ENCODE results near the gene ATF6. TPM values are rescaled to one million over a fixed set of nuclear protein-coding genes. Genes with fewer than 3 reads are reported as not detected.
"Not testable (repeated sequence)": the region's sequence is repeated elsewhere in the genome, so short reads cannot be mapped to it uniquely, and the experiment has no call there.

Gene ATF6
- total RNA-seq, 1 donor from 2014 or later: 23.6 TPM

DNA sequence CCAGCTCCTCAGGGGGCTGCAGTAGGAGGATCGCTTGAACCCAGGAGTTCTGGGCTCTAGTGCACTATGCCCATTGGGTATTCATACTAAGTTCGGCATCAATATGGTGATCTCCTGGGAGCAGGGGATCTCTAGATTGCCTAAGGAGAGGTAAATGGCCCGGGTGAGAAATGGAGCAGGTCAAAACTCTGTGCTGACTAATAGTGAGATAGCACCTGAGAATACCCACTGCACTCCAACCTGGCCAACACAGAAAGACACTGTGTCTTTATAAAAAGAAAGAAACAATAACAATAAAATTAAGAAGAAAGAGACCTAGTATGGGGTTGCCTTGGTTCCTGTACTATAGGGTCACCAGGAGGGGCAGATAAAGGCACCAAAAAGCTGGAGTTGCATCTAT lies 30.3 kb upstream of the ATF6 start:
- no peak for DNase-seq (ENCODE audit: low spot score)

DNA sequence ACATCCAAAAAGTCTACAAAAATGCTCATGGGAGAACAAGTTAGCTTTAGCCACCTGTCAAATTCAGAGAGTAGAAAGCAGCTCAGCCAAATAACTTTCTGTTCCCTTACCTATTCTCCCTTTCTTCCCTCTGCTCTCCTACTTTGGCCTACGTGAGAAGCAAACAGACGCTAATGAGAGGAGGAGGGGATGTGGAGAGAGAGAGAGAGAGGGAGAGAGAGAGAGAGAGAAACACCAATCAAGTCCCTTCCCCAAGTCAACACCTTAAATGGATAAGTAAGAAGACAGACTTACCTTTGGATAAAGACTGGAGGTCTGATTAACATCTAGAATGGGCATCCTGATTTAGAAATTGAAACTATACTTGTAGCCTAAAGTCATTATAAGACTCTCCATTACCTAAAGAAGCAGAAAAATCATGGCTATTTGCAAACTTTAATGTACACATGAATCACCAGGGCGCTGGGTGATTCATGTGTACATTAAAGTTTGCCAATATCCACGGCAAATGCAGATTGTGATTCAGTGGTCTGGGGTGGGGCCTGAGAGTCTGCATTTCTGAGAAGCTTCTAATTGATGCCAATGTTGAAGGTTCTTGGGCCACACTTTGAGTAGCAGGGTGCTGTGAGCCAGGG lies 29.7 kb upstream of the ATF6 start:
- no peak for DNase-seq (ENCODE audit: low spot score)

DNA sequence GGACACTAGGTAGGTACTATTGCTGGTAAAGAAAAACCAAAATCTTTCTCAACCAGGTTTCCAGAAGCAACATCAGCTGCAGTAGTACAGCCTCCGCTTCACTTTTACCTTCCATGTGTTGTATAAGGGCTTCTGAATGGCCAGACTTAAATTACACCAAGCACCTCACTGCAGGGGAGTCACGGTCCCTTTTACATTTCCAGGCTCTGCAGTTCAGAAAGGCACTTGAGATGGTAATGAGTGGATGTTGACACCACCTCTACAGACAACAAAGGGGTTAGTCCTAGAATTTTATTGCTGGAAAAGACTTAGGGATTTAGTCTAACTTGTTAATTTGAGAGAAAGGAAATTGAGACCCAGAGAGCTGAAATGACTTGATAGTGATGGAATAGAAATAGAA lies 28.5 kb upstream of the ATF6 start:
- DNase-seq (ENCODE audit: low spot score): no peak

DNA sequence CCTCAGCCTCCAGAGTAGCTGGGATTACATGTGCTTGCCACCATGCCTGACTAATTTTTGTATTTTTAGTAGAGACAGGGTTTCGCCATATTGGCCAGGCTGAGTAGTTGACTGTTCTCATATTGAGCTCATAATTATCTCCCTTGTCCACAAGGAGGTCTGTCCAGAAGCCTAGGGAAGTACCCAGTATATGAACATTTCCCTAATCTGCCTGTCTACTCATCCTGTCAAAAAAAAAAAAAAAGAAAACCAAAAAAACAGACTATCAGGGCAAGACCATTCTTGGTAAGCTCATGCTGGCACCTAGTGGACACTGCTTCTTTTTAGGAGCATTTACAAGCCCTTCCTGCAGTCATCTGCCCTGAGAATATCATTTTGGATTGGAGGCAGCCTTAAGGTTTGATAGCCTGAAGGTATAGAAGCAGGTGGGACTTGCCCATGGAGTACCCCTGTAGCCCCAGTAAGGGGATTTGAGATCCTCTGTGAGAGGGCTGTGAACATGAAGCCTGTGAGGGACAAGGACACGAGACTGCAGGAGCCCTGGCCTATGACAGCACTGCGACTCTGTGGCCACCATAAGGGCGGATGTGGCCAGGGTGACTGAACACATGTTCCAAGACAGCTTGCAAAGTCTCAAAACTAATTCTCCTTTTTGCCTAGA lies 27.4 kb upstream of the ATF6 start:
- peak; percentile 46 for DNase-seq (ENCODE audit: low spot score)

DNA sequence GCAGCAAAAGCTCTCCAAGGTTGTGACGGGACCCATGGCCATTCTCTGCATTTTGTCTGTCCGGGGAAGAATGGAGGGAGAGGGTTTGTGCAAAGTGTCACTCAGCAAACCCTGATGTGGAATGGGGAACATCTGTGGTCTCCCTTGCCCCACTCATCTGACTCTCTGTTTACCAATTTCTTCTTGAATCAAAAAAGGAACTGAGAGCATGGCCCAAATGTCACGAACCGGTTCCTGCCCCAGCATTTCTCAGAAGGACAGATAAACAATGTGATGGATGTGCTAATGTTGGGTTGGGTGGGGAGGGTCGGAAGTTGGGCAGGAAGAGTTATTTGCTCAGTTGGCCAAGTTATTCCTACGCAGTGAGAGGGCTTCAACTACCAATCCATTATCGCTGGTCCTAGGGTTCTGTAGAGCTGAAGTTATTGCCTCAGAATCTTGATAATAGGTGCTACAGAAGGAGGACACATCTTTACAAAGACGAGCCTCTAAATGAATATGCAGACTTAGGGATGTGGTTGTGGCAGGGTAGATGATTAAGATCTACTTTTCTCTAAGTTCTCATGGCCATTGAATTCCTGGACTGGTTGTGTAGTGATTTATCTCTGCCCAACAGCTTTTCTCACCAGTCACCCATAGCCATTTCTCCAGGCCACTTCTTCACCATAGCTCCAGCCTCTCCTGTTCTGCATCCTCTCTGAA lies 26.1 kb upstream of the ATF6 start:
- peak; percentile 26 for DNase-seq (ENCODE audit: low spot score)

DNA sequence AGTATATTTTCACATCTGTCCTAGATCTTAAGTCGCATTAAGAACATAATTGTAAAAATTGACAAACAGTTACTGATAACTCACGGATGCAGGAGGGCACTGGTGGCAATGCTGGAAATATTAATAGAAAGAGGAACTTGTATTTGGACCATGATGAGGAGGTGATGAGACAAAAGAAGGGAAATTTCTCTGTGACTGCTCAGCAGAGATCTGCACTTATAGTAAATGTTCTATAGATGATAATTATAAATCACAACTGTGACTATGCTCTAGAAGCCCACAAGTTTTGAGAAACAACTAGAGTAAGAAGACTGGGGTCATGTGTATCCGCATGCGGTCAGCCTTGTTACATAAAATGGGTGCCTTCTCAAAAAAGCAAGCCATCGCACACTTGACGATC lies 25.2 kb upstream of the ATF6 start:
- DNase-seq (ENCODE audit: low spot score): no peak

DNA sequence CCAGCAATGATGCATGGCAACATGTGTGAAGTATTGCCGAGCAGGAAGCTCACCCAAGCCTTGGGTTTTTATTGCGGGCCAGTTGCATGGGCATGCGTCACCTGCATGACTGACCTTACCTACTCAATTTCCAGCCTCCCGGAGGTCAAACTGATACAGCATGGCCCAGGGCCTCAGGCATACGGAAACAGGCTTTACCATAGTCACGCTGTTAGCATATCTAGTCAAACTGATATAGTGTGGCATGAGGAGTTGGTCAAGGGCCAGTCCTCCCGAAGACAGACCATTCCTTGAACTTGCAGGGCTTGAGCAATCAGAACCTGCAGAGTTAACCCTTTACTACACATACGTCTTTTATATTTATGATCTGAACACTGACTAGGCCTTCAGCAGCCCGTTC lies 22.9 kb upstream of the ATF6 start:
- no peak for DNase-seq (ENCODE audit: low spot score)

DNA sequence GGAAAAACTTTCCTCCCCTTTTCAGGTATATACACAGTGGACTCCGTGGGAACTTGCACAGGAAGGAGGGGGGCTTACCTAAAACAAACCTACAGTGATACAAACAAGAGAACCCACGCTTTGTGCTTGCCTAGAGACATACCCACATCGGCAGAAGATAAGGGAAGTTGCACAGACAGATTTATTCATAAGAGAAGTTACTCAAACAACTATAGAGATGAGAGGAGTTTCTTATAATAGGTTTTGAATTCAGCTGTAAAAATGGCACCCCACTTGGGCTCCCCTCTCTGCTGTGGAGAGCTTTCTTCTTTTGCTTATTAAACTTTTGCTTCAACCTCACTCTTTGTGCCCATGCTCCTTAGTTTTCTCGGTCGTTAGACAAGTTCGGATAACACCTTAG lies 18.3 kb upstream of the ATF6 start:
- no peak for DNase-seq (ENCODE audit: low spot score)

DNA sequence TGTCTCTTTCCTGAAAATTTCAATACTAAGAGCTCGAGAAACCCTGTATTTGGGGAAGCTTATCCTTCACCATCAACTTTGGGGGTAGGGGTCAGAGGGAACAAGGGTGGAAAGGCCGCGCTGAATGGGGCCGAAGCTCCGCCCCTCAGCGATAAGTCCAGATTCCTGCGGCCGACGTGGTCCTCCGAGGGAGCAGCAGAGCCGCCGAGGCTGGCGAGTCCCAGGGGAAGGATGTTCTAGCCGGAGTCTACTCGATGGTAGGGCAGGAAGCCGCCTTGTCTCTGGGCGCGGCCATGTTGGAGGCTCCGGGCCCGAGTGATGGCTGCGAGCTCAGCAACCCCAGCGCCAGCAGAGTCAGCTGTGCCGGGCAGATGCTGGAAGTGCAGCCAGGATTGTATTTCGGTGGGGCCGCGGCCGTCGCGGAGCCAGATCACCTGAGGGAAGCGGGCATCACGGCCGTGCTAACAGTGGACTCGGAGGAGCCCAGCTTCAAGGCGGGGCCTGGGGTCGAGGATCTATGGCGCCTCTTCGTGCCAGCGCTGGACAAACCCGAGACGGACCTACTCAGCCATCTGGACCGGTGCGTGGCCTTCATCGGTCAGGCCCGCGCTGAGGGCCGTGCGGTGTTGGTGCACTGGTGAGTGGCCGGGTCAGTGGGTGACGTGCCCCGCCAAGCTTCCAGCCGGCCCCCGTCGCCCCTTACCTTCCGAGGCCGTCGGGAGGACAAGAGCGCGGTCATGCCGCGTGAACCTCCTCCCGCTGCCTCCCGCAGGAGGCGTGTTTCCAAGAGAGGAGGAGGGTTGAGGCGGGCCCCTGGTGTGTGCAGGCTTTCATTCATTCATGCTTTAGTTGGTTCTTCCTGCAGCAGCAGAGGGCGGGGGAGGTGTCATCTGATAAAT lies 16.4 kb upstream of the ATF6 start, which contains the start of gene DUSP12:
DUSP12 (plus strand) TSS at position 278 of the 899 bp plus-strand sequence; CDS start at position 294, 16 bp downstream.
- DNase-seq (ENCODE audit: low spot score): peak; percentile 94

DNA sequence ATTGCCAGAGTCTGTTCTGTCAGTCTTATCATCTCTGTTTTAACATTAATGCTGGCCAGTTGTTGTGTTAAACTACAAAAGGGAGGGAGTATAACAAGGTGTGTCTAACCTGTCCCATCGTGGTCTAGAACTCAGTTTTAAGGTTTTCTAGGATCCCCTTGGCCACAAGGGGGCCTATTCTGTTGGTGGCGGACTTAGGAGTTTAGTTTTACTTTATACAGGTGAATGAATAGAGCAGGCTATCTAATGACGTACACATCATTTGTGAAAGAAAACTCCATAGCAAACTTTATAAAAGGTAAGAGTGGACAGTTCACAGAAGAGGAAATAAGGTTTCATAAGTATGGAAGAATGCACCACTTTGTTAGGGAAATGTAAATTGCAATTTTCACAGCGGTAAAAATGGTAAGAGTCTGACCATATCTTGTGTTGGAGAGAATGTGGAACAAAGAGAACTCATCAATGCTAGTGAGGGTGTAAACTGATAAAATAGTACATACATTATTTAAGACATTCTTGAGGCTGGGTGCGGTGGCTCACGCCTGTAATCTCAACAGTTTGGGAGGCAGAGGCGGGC lies 2.5 kb upstream of the ATF6 start:
- no peak for DNase-seq (ENCODE audit: low spot score)

DNA sequence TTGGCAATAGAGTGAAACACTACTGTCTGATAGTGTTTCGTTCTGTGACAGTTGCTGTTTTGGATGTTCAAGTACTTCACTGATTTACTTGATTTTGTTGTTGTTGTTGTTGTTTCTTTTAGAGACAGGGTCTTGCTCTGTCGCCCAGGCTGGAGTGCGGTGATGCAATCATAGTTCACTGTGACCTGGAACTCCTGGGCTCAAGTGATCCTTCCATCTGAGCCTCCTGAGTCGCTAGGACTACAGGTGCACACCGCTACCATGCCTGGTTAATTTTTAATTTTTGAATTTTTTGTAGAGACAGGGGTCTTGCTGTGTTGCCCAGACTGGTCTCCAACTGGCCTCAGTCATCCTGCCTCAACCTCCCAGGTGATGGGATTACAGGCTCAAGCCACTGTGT lies 2.3 kb downstream of the ATF6 start:
- DNase-seq (ENCODE audit: low spot score): no peak

DNA sequence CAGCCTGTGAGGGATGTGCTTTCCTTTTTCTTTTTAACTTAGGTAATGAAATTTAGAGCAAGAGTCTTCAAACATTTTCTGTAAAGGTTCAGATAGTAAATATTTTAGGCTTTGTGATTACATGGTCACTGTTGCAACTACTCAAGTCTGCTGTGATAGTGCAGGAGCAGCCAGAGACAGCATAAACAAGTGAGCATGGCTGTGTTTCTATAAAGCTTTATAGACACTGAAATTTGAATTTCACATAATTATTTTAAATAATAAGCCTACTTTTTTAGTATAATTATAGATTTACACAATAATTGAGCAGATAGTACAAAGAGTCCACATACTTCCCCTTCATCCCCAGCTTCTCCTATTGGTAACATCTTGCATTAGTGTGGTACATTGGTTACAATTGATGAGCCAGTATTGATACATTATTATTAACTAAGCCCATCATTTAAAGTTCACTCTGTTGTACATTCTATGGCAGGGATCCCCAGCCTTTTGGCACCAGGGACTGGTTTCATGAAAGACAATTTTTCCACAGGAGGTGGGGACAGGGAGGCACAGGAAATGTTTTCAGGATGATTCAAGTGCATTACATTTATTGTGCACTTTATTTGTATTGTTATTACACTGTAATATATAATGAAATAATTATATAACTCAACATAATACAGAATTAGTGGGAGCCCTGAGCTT lies 3.0 kb downstream of the ATF6 start:
- no peak for DNase-seq (ENCODE audit: low spot score)

DNA sequence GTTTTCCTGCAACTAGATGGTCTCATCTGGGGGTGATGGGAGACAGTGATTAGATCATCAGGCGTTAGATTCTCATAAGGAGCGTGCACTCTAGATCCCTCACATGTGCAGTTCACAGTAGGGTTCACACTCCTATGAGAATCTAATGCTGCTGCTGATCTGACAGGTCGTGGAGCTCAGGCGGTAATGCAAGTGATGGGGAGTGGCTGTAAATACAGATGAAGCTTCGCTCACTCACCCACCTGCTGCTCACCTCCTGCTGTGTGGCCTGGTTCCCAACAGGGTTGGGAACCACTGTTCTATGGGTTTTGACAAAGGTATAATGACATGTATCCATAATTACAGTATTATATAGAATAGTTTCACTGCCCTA lies 3.5 kb downstream of the ATF6 start:
- DNase-seq (ENCODE audit: low spot score): not testable (repeated sequence)

DNA sequence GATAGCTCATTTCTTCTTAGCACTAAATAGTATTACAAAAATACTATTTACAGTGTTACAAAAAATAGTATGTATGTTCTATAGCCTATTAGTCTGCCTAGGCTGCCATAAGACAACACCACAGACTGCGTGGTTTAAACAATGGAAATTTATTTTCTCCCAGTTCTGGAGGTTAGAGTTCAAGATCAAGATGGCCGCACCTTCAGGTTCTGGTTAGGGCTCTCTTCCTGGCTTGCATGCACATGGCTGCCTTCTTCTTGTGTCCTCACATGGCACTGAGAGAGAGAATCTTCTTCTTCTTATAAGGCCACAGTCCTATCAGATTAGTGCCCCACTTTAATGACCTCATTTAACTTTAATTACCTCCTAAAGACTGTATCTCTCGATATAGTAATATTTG lies 4.1 kb downstream of the ATF6 start:
- no peak for DNase-seq (ENCODE audit: low spot score)

DNA sequence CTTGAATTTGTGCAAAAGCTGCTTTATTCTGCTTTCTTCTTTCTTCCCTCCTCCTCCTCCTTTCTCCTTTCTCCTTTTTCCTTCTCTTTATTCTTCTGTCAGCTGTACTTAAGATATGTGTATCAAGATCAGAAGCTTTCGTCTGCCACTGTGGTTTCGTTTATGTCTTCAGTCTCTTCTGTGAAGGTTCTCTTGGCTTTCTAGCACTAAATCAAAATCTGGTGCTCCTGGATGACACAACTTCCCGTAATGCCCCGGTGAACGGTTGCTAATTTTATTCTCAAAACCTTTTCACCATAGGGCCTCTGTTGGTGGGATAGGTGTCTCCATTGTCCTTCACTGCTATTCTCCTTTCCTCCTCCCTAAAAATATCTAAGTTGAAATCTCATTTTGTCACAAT lies 5.0 kb downstream of the ATF6 start:
- no peak for DNase-seq (ENCODE audit: low spot score)

DNA sequence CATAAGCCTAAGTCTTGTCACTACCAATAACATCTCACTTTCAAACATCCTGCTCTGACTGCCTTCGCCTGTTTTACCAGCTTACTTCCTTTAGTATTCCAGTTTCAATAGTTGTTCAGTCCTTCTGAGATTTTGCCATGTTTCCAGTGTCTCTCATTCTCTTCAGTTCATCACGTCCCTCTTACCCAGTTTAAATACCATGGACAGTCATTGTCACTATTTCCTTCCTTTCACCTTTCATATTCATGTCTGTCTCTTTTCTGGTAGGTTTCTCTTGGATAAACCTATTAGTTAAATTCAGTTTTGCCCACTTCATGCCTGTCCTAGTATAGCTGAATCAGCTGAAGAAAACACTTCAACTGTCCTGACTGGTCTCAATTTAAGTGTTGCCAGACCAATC lies 5.9 kb downstream of the ATF6 start:
- DNase-seq (ENCODE audit: low spot score): no peak

DNA sequence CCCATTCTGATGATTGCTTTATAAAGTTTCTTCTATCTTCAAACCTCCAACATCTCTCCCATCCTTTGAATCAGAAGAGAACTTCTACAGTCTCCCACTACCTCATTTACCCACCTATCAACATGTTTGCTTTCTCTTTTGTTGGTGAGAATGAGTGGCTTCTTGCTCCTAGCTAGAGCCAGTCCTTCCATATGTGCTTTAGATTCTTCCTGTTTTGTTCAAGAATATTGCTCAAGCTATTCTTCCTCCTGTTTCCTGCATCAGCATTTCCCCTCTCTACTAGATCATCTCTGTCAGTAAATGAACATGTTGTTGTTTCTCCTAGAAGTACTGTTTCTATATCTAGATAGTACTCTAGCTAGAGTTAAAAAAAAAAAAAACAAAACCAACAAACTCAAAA lies 6.3 kb downstream of the ATF6 start:
- no peak for DNase-seq (ENCODE audit: low spot score)

DNA sequence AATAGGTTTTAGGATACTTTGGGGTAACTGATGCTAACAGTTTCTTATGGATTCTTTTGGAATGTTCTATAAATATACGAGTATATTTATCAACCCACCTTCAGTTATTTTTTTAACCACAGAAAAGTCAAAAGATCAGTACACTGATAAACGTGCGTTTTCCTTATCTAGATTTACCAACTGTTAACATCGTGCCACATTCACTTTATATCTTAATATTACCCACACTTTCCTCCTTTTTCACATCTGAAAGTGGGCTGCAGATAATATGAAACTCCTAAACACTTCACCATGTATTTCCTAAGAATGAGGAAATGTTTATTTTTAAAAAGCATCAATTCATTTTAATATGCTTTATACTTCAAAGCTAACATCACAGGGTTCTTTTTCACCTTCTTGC lies 7.7 kb downstream of the ATF6 start:
- no peak for DNase-seq (ENCODE audit: low spot score)

DNA sequence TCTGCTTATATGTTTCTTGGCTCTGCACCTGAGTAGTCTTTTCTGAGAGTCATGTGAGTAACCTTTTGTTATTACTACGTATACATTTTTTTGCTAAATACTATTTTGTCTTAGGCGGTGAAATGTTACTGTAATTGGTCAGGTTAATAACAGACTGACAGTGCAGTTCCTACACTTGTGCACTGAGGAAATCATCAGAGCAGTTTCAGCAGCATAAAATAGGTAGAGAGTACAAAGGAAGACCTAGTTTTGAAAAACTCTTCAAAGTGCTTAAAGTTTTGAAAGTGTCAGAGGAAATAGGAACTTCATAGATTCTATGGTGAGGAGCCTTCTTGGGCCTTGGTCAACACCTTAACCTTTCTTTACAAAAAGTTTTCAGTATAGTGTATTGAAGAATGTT lies 11.1 kb downstream of the ATF6 start:
- DNase-seq (ENCODE audit: low spot score): no peak

DNA sequence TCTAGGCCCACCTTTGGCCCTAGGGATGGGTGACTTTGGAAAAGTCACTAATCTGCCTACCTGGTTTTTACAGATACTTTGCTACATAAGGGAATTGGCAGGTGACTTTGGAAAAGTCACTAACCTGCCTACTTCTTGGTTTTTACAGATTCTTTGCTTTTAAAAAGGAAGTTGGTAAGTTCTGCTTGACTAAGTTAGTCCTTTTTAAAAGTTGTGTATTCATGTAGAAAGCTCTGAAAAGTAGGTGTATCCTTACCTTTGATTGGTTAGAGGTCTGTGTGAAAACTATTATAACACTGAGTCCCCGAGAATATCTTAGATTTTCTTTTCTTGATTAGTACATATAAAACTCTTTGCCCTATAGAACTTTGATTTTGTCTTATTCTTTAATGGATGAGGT lies 12.4 kb downstream of the ATF6 start:
- no peak for DNase-seq (ENCODE audit: low spot score)

DNA sequence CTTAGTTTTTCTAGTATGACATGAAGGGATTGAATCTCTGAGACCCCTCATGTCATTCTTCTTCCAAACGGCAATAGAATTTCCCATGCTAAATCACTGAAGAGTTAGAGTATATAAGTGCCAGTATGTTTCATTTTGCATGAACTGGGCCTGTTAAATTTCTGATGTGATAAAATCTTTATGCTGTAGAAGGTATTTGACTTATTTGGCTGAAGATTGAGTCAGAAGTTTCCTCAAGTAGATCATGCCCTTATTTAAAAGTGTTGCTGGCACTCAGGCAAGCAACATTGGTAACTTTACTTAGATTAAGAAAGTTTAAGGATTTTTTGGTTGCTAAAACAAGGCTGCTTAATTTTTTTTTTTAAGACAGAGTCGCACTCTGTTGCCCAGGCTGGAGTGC lies 13.3 kb downstream of the ATF6 start:
- DNase-seq (ENCODE audit: low spot score): no peak
